ENCODE data around the gene COPS7A.
"Not testable (repeated sequence)": the region's sequence is repeated elsewhere in the genome, so short reads cannot be mapped to it uniquely, and the experiment has no call there.

Gene COPS7A

GRCh38 chr12:6703631-6704030 lies 20.2 kb upstream of the COPS7A start:
- DNase-seq = peak; percentile 63

DNA sequence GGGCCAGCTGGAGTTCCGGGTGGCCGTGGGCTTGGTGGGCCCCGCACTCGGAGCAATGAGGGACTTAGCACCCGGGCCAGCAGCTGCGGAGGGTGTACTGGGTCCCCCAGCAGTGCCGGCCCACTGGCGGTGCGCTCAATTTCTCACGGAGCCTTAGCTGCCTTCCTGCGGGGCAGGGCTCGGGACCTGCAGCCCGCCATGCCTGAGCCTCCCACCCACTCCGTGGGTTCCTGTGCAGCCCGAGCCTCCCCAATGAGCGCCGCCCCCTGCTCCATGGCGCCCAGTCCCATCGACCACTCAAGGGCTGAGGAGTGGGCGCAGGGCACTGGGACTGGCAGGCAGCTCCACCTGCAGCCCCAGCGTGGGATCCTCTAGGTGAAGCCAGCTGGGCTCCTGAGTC lies 15.5 kb upstream of the COPS7A start:
- DNase-seq = not testable (repeated sequence)

GRCh38 chr12:6708960-6709394 lies 14.9 kb upstream of the COPS7A start:
- no peak for DNase-seq

GRCh38 chr12:6716031-6716873 lies 7.6 kb upstream of the COPS7A start:
- DNase-seq = not testable (repeated sequence)

DNA sequence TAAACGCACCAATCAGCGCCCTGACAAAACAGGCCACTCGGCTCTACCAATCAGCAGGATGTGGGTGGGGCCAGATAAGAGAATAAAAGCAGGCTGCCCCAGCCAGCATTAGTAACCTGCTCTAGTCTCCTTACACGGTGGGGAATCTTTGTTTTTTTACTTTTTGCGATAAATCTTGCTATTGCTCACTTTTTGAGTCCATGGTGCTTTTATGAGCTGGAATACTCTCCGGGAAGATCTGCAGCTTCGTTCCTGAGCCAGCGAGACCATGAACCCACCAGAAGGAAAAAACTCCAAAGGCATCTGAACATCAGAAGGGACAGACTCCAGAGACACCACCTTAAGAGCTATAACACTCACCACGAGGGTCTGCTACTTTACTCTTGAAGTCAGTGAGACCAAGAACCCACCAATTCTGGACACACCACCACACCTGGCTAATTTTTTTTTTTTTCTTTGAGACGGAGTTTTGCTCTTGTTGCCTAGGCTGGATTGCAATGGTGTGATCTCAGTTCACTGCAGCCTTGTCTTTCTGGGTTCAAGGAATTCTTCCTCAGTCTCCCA lies 6.9 kb upstream of the COPS7A start:
- no peak for DNase-seq

- DNase-seq = no peak
These were observed 983 bp upstream of the COPS7A start for GRCh38 chr12:6722863-6723262.

DNA sequence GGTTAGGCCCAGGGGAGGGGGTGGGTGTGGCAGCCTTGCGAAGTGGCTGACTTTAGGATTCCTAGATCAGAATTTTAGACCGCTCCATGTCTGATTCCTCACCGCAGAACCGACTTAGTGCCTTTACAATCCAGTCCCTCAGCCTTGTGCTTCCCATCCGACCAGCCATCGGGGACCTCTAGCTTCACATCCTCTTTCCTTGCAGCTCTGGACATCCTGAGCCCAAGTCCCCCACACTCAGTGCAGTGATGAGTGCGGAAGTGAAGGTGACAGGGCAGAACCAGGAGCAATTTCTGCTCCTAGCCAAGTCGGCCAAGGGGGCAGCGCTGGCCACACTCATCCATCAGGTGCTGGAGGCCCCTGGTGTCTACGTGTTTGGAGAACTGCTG lies 557 bp downstream of the COPS7A start:
- DNase-seq = peak; percentile 74

GRCh38 chr12:6725350-6725749 lies 1.5 kb downstream of the COPS7A start:
- no peak for DNase-seq

GRCh38 chr12:6729186-6729585 lies 5.3 kb downstream of the COPS7A start:
- no peak for DNase-seq

GRCh38 chr12:6730169-6730568 lies 6.3 kb downstream of the COPS7A start:
- no peak for DNase-seq

- DNase-seq = no peak
These were observed 10.9 kb downstream of the COPS7A start for GRCh38 chr12:6734506-6735387.

DNA sequence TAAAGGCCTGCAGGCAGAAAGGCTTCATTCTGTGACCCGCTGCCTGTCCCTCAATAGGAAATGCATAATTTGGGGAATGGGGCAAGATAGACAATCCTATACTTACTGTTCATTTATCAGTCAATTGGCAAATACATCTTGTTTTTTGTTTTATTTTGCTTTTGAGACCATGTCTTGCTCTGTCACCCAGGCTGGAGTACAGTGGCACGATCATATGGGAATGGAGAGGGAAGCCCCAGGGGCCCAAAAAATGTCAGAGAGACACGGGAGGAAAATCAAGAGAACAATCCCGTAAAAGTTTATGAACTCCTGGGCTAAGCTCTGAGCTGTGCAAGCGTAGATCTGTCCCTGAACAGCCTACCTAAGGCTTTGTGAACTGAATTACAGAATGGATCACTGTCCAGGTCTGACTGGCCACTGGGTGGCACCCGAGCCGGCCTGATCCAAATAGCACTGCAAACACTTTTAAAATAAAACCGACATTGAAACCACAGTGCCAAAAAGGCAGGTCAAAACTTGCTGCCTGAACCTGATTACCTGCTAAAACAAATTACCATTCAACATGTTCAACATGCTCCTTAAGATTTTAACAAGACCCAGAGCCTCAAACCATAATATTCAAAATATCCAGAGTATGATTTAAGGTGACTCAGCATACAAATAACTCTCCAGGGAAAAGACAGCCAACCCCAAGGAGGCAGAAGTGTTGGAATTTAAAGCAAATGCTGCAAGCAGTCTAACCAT lies 11.8 kb downstream of the COPS7A start:
- peak; percentile 73 for DNase-seq

DNA sequence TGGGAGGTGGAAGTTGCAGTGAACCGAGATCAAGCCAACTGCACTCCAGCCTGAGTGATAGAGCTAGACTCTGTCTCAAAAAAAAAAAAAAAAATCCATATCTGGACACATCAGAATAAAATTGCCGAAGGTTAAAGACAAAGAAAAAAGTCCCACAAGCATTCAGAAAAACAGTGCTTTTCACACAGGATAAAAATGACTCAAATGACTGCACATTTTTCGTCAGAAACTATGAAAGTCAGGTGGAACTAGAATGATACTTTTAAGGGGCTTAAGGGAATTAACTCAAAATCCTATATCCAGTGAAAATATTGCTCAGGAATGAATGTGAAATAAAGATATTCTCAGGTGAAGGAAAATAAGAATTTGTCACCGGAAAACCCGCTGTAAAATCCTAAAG lies 12.9 kb downstream of the COPS7A start:
- no peak for DNase-seq

DNA sequence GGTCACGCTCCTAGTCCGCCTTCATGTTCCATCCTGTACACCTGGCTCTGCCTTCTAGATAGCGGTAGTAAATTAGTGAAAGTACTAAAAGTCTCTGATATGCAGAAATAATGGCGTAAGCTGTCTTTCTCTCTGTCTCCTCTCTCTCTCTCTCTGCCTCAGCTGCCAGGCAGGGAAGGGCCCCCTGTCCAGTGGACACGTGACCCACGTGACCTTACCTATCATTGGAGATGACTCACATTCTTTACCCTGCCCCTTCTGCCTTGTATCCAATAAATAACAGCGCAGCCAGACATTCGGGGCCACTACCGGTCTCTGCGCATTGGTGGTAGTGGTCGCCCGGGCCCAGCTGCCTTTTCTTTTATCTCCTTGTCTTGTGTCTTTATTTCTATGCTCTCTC lies 18.2 kb downstream of the COPS7A start:
- not testable (repeated sequence) for DNase-seq

- no peak for DNase-seq
These were observed 19.0 kb downstream of the COPS7A start for GRCh38 chr12:6742834-6743233.

DNA sequence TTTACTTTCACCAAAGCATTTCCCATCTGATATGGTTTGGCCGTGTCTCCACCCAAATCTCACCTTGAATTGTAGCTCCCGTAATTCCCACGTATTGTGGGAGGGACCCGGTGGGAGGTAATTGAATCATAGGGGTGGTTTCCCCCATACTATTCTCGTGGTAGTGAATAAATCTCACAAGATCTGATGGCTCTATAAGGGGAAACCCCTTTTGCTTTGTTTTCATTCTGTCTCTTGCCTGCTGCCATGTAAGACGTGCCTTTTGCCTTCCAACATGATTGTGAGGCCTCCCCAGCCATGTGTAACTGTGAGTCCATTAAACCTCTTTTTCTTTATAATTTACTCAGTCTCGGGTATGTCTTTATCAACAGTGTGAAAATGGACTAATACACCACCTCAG lies 19.5 kb downstream of the COPS7A start:
- not testable (repeated sequence) for DNase-seq

- DNase-seq = no peak
These were observed 22.1 kb downstream of the COPS7A start for GRCh38 chr12:6745741-6746525.

GRCh38 chr12:6747216-6747615 lies 23.4 kb downstream of the COPS7A start:
- DNase-seq = no peak

DNA sequence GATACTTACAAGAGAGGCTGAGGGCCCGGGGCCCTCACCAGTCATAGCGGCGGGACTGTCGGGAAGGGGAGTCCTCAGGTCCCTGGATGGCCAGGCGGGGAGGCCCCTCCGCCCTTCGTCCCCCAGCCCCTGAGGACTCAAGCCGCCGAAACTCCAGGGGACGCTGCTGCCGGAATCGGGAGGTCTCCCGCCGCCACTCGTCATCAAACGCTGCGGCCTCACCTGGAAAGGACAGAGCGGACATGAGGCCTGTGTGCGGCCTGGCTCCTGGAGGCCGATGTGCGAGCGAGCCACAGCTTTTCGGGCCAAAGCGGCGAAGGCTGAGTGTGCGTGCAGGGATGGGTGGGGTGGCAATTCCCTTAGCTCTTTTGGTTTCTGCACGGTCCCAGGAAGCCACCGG lies 24.9 kb downstream of the COPS7A start:
- DNase-seq = no peak

DNA sequence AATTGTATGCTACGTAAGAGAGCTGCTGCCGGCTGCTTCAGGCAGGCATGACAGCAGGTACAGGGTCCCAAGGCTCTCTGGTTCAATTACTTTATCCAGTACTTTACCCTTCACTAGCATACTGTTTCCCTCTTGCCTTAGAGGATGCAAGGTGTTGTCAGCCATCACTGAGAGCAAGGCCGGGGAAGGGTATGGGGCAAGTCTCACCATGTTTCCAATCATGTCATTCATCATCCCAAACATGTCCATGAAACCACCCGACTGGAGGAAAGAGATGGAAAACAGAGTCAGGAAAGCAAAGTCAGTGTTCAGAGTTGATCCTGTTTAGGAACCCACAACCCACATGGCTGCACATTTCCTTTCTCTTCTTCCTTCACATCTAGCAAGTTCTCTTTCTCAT lies 26.7 kb downstream of the COPS7A start:
- no peak for DNase-seq

- no peak for DNase-seq
These were observed 27.9 kb downstream of the COPS7A start for GRCh38 chr12:6751767-6752166.

Data from NCI-H82 (cell line).